IMR-90 (cell line): ENCODE measurements around the gene FAM83F. TPM values are rescaled to one million over a fixed set of nuclear protein-coding genes. Genes with fewer than 3 reads are reported as not detected.
A peak's percentile ranks its signal among the peaks of the same experiment; 100 is the strongest.

ENCODE experiments used
- ATAC-seq: fragments of 200-7000 bp; cut with Tn5 transposase; 2 replicates; pipeline ENCODE4 v1.9.1; 2020; ENCODE audit warnings: low read depth, mild to moderate bottlenecking, moderate library complexity
- BruUV-seq: library from RNA; stranded (reverse); fragments of 400-500 nt; replicated peaks from 2 replicates; lab custom pipeline; 2021; lab: Mats Ljungman, UMichigan
- CTCF ChIA-PET: fragments of 300-600 bp; formaldehyde crosslinking; extraction: SDS; loops from one replicate; lab custom pipeline; 2021; ENCODE audit warnings: antibody characterized with exemption; lab: Yijun Ruan, JAX
- POLR2A ChIA-PET: fragments of 300-600 bp; sonication (Branson Sonifier 250); formaldehyde crosslinking; loops from one replicate; lab custom pipeline; 2022; ENCODE audit warnings: antibody characterized with exemption; ENCODE audit not compliant: unreplicated experiment; lab: Charles Lee
- DNase-seq: peaks from one replicate; pipeline ENCODE4 v3.0.0; 2013
- H2AFZ ChIP-seq: replicated peaks from 2 replicates; pipeline ENCODE3; 2013; ENCODE audit warnings: low read length, mild to moderate bottlenecking; ENCODE audit not compliant: poor library complexity
- H2AK5ac ChIP-seq: 2 replicates; pipeline ENCODE4 v1.6.1; 2013; ENCODE audit warnings: low read depth, low read length, inconsistent platforms
- H2AK9ac ChIP-seq: replicated peaks from 2 replicates; pipeline ENCODE3; 2013; ENCODE audit warnings: mild to moderate bottlenecking, low read depth, low read length, moderate library complexity; ENCODE audit not compliant: poor library complexity
- H2BK120ac ChIP-seq: 2 replicates; pipeline ENCODE4 v1.6.1; 2013; ENCODE audit warnings: low read depth, low read length, inconsistent platforms
- H2BK15ac ChIP-seq: 3 replicates; pipeline ENCODE4 v1.6.1; 2013; ENCODE audit warnings: low read depth, low read length, inconsistent platforms
- H2BK20ac ChIP-seq: 2 replicates; pipeline ENCODE4 v1.6.1; 2013; ENCODE audit warnings: low read depth, mild to moderate bottlenecking, inconsistent platforms, low read length, moderate library complexity
- H2BK5ac ChIP-seq: 2 replicates; pipeline ENCODE4 v1.6.1; 2013; ENCODE audit warnings: mild to moderate bottlenecking, low read depth, low read length, inconsistent platforms; ENCODE audit not compliant: poor library complexity, severe bottlenecking
- H3K14ac ChIP-seq: replicated peaks from 2 replicates; pipeline ENCODE4 v1.6.1; 2013; ENCODE audit warnings: low read depth, low read length, inconsistent platforms
- H3K18ac ChIP-seq: 2 replicates; pipeline ENCODE4 v1.6.1; 2013; ENCODE audit warnings: low read depth, low read length, control low read depth
- H3K23ac ChIP-seq: 2 replicates; pipeline ENCODE4 v1.6.1; 2013; ENCODE audit warnings: low read depth, low read length, inconsistent platforms
- H3K27ac ChIP-seq: 2 replicates; pipeline ENCODE4 v1.5.1; 2013; ENCODE audit warnings: mild to moderate bottlenecking, control low read depth, low read length; ENCODE audit not compliant: insufficient read depth
- H3K27me3 ChIP-seq: 2 replicates; pipeline ENCODE4 v1.6.1; 2013; ENCODE audit warnings: low read length; ENCODE audit not compliant: control insufficient read depth, insufficient read depth
- H3K36me3 ChIP-seq: 2 replicates; pipeline ENCODE4 v1.6.1; 2013; ENCODE audit warnings: low read length, mixed read lengths; ENCODE audit not compliant: control insufficient read depth, insufficient read depth
- H3K4ac ChIP-seq: 2 replicates; pipeline ENCODE4 v1.6.1; 2013; ENCODE audit warnings: low read depth, low read length, inconsistent platforms
- H3K4me1 ChIP-seq: 2 replicates; pipeline ENCODE4 v1.6.1; 2013; ENCODE audit warnings: low read length, mixed read lengths; ENCODE audit not compliant: control insufficient read depth, insufficient read depth
- H3K4me2 ChIP-seq: 2 replicates; pipeline ENCODE4 v1.6.1; 2013; ENCODE audit warnings: low read depth, mild to moderate bottlenecking, control low read depth, low read length, moderate library complexity
- H3K4me3 ChIP-seq: 2 replicates; pipeline ENCODE4 v1.5.1; 2013; ENCODE audit warnings: low read depth, mild to moderate bottlenecking, control low read depth, low read length, moderate library complexity; ENCODE audit not compliant: insufficient read depth
- H3K56ac ChIP-seq: 2 replicates; pipeline ENCODE4 v1.6.1; 2013; ENCODE audit warnings: low read length, inconsistent platforms; ENCODE audit not compliant: insufficient read depth; ENCODE audit errors: extremely low read depth
- H3K79me1 ChIP-seq, 2 experiments: 2 replicates each; pipeline ENCODE4 v1.6.1; 2013; ENCODE audit warnings: low read length in 2 of 2, inconsistent platforms in 1 of 2, low read depth in 1 of 2
- H3K9ac ChIP-seq: 2 replicates; pipeline ENCODE4 v1.6.1; 2013; ENCODE audit warnings: low read depth, low read length, control low read depth
- H3K9me1 ChIP-seq: 2 replicates; pipeline ENCODE4 v1.6.1; 2013; ENCODE audit warnings: low read length, inconsistent platforms; ENCODE audit not compliant: insufficient read depth
- H3K9me3 ChIP-seq: 2 replicates; pipeline ENCODE4 v1.6.1; 2013; ENCODE audit warnings: low read length; ENCODE audit not compliant: control insufficient read depth, insufficient read depth
- H4K20me1 ChIP-seq: 2 replicates; pipeline ENCODE4 v1.6.1; 2013; ENCODE audit warnings: low read length, inconsistent platforms; ENCODE audit not compliant: insufficient read depth
- H4K5ac ChIP-seq: 2 replicates; pipeline ENCODE4 v1.6.1; 2013; ENCODE audit warnings: mild to moderate bottlenecking, low read depth, low read length, control low read depth
- H4K8ac ChIP-seq, 2 experiments: 2 replicates each; pipeline ENCODE4 v1.6.1; 2013; ENCODE audit warnings: low read depth in 2 of 2, low read length in 2 of 2, control low read depth in 1 of 2, inconsistent platforms in 1 of 2
- H4K91ac ChIP-seq: 2 replicates; pipeline ENCODE4 v1.6.1; 2013; ENCODE audit warnings: low read depth, low read length, inconsistent platforms; ENCODE audit not compliant: insufficient read depth
- BHLHE40 ChIP-seq: fragments of 150-350 bp; IDR thresholded peaks from 2 replicates; pipeline ENCODE4 v1.6.1; 2016; ENCODE audit warnings: mild to moderate bottlenecking, low read depth, low read length
- CEBPB ChIP-seq: IDR thresholded peaks from 2 replicates; pipeline ENCODE4 v1.6.1; 2012; ENCODE audit warnings: low read depth, low read length, improper control_type of control experiment
- CHD1 ChIP-seq: IDR thresholded peaks from 2 replicates; pipeline ENCODE4 v1.6.1; 2012; ENCODE audit warnings: low read depth, low read length, improper control_type of control experiment
- CTCF ChIP-seq: conservative IDR thresholded peaks from 2 replicates; pipeline ENCODE4 v1.5.1; 2012; ENCODE audit warnings: mild to moderate bottlenecking, low read depth, low read length, improper control_type of control experiment
- ELK1 ChIP-seq: fragments of 150-350 bp; IDR thresholded peaks from 2 replicates; pipeline ENCODE4 v1.6.1; 2016; ENCODE audit warnings: low read depth, mild to moderate bottlenecking, low read length, moderate library complexity, borderline replicate concordance
- MAZ ChIP-seq: IDR thresholded peaks from 2 replicates; pipeline ENCODE4 v1.6.1; 2012; ENCODE audit warnings: low read depth, mild to moderate bottlenecking, low read length, improper control_type of control experiment, moderate library complexity, borderline replicate concordance
- MXI1 ChIP-seq: IDR thresholded peaks from 2 replicates; pipeline ENCODE4 v1.6.1; 2012; ENCODE audit warnings: low read depth, mild to moderate bottlenecking, low read length, moderate library complexity, borderline replicate concordance
- NFE2L2 ChIP-seq: fragments of 150-350 bp; IDR thresholded peaks from 2 replicates; pipeline ENCODE4 v1.6.1; 2016; ENCODE audit warnings: low read depth, mild to moderate bottlenecking, low read length
- POLR2A ChIP-seq: IDR thresholded peaks from 2 replicates; pipeline ENCODE4 v1.6.1; 2012; ENCODE audit warnings: mild to moderate bottlenecking, low read depth, low read length
- RAD21 ChIP-seq: IDR thresholded peaks from 2 replicates; pipeline ENCODE4 v1.6.1; 2012; ENCODE audit warnings: low read length, improper control_type of control experiment
- RCOR1 ChIP-seq: IDR thresholded peaks from 2 replicates; pipeline ENCODE4 v1.6.1; 2012; ENCODE audit warnings: mild to moderate bottlenecking, low read length, improper control_type of control experiment; ENCODE audit not compliant: insufficient replicate concordance
- SMC3 ChIP-seq: fragments of 150-350 bp; IDR thresholded peaks from 2 replicates; pipeline ENCODE4 v1.6.1; 2016; ENCODE audit warnings: low read depth, mild to moderate bottlenecking, antibody characterized with exemption, low read length, moderate library complexity
- USF2 ChIP-seq: fragments of 150-350 bp; IDR thresholded peaks from 2 replicates; pipeline ENCODE4 v1.6.1; 2017; ENCODE audit warnings: mild to moderate bottlenecking, antibody characterized with exemption, low read length, low read depth
- WGBS, 2 experiments: methylation state at CpG; one replicate each; pipeline versions ENCODE4 v1.1.5 to v1.1.7; 2013; ENCODE audit warnings: missing lambda C conversion rate in 2 of 2; ENCODE audit not compliant: insufficient read length in 1 of 2; ENCODE audit errors: extremely low coverage in 2 of 2; 5-methylcytosine and 5-hydroxymethylcytosine counted together
- dilution Hi-C: fragments of 300-500 bp; cut with HindIII; formaldehyde crosslinking; loops from one replicate; pipeline ENCODE4 v1.14.3; 2018; ENCODE audit warnings: low sequenced_read_pairs; ENCODE audit not compliant: unreplicated experiment
- in situ Hi-C: fragments of 300-500 bp; cut with MboI; formaldehyde crosslinking; loops from 3 replicates; pipeline ENCODE4 v1.14.3; 2019; ENCODE audit warnings: low sequenced_read_pairs, inconsistent platforms, mixed read lengths
- intact Hi-C: fragments of 100-400 bp; cut with micrococcal nuclease; formaldehyde crosslinking; loops from 2 replicates; pipeline ENCODE4 v1.10.0; 2022
- polyA plus RNA-seq, 3 experiments: library from polyadenylated mRNA; depleted of rRNA; stranded (reverse); fragments of >200 nt; gene quantifications; 2 replicates each; pipeline ENCODE4 v1.2.3, GENCODE V29; 2012; ENCODE audit warnings: low replicate concordance in 1 of 3
- total RNA-seq: library from RNA; depleted of rRNA; stranded (reverse); fragments of >200 nt; gene quantifications from 2 replicates; pipeline ENCODE4 v1.2.3, GENCODE V29; 2012

The FAM83F gene
- total and polyA plus RNA-seq, 2 of the 4 experiments (the other 2 are of a cell fraction) = not detected

- Histone ChIP-seq H3K36me3 (no peaks in the 10 kb centered on the region), H3K4me2 (no peak overlapping the region), H3K4ac (no peak overlapping the region), H2BK20ac (no peak overlapping the region), H3K14ac (no peak overlapping the region), H3K4me1 (no peaks in the 10 kb centered on the region), H4K91ac (no peak overlapping the region), H3K27me3 (peaks cover 54% of the 10 kb centered on the region), H3K23ac (no peak overlapping the region), H3K27ac (no peak overlapping the region), H2AFZ (peak overlapping the region; percentile 1), H3K9ac (no peak overlapping the region), H2AK9ac (no peak overlapping the region), H2BK120ac (no peak overlapping the region), H3K9me1 (peaks cover 3% of the 10 kb centered on the region; the same call in 1 of the 2 replicates), H3K79me1 (no peaks in the 10 kb centered on the region), H4K5ac (no peak overlapping the region), H4K8ac (no peak overlapping the region), H3K18ac (no peak overlapping the region), H3K4me3 (no peak overlapping the region), H4K20me1 (no peaks in the 10 kb centered on the region), H2BK5ac (no peak overlapping the region), H2AK5ac (no peak overlapping the region), H3K56ac (no peak overlapping the region), H2BK15ac (no peak overlapping the region), H3K9me3 (no peaks in the 10 kb centered on the region)
- in situ Hi-C loops = loop anchor here (5.0 to 25.0 kb wide), 2 partner anchors 487 to 862 kb away; partner anchors contain the start of gene CBX7
- WGBS, 2 experiments = 2% methylated on average over 7 of the region's 16 CpGs; no CpG with 5 or more reads in 1 of the 2 experiments
- no TSS peak for BruUV-seq
- ChIA-PET POLR2A (interaction anchor here (0.8 kb wide), 1 partner anchor 490 kb away, joined by 3 read pairs; no protein-coding TSS in a partner anchor), CTCF (interaction anchor here (0.6 to 2.5 kb wide), 20 partner anchors 8 to 495 kb away, joined by 3 to 29 read pairs (median 4); partner anchors contain the start of gene RPS19BP1)
- DNase-seq (peak; percentile 51), ATAC-seq (peak; percentile 98)
- intact Hi-C loops = loop anchor here (1.0 to 2.0 kb wide), 2 partner anchors 402 to 490 kb away; no protein-coding TSS in a partner anchor
- dilution Hi-C loops = no loop called here
- TF ChIP-seq CTCF = peak; percentile 97
- no peak for TF ChIP-seq ELK1
- no peak for TF ChIP-seq BHLHE40
- TF ChIP-seq MXI1 = no peak
- TF ChIP-seq CHD1 = no peak
- TF ChIP-seq RAD21 = peak; percentile 97
- TF ChIP-seq RCOR1 = no peak
- TF ChIP-seq SMC3 = peak; percentile 98
- no peak for TF ChIP-seq CEBPB
- TF ChIP-seq POLR2A = peak; percentile 33; the same call in 1 of the 2 replicates
- TF ChIP-seq NFE2L2 = no peak
- no peak for TF ChIP-seq USF2
- TF ChIP-seq MAZ = peak; percentile 55; the same call in 1 of the 2 replicates
Observed at GRCh38 chr22:40024201-40025061, 29.7 kb downstream of the FAM83F start.
